ENCODE results near the gene BAZ2A. TPM values are rescaled to one million over a fixed set of nuclear protein-coding genes. Genes with fewer than 3 reads are reported as not detected.
A peak's percentile ranks its signal among the peaks of the same experiment; 100 is the strongest.

Gene BAZ2A
- total and polyA plus RNA-seq, 2 donors (not counting 3 experiments of a cell fraction or from before 2014, with no cell fraction given): 56.0 to 91.4 TPM

DNA sequence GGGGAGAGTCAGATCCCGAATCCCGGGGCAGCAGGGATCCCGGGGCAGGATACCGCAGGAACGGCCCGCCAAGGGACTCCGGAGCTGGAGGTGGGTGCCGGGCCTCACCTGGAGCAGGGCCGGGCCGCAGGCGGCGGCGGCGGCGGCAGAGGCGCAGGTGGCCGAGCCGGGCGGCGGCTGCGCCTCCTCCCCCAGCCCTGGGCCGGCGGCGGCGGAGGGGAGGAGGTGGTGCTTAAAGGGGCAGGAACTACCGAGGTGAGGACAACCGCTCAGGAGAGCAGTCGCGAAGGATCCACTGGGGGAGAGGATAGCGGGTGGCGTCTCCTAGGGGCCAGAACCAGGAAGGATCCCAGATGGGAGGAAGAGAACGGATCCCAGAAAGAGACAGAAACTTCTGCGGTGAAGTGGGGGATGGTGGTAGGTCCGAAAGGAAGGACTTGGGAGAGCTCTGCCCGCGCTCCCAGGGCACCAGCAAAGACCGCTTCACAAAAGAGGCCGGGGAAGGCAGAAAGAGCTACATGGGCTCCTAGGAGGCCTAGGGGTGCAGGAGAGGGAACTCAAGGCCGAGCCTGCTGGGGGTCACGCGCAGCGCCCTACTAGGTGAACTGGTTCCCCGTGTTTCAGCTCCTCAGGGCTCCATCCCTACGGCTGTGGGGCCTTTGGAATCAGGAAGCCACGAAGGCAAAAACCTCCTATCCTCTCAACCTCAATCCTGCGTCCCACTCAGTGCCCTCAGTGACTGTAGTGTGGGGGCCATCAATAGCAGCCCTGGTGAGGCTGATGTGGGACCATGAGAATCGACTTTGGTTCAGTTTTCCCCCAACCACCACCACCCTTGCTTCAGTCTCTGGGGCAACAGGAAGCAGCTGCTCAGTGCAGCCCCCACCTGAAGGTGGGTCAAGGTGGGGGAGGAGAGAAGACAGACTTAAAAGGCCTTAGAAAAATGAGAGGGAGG, 5.0 kb upstream of the BAZ2A start:
- H3K9me3 ChIP-seq (replicated peaks; ENCODE audit: control insufficient read depth, insufficient read depth, low read length): no peaks in the 10 kb centered on the region
- H3K4me3 ChIP-seq (replicated peaks in 1 of 3; ENCODE audit: insufficient read depth in 1 of 3, low read depth in 1 of 3, low read length in 3 of 3): peak overlapping the region; percentile 21 to 76 (median 60)
- H4K20me1 ChIP-seq (replicated peaks; ENCODE audit: control insufficient read depth, extremely low read depth, insufficient read depth, low read length): no peaks in the 10 kb centered on the region
- H3K79me2 ChIP-seq (ENCODE audit: control insufficient read depth, insufficient read depth, low read length): peaks cover 18% of the 10 kb centered on the region
- peak; percentile 67 for FAIRE-seq
- peak overlapping the region; percentile 71 for H3K4me2 ChIP-seq (ENCODE audit: insufficient read depth, low read length)
- TF ChIP-seq POLR2AphosphoS5 (IDR thresholded peaks at IDR 0.05; ENCODE audit: insufficient read depth, low read depth, low read length) (peak; percentile 7), FOS (IDR thresholded peaks at IDR 0.05; ENCODE audit: borderline replicate concordance, insufficient read depth, low read length) (no peak)
- TF ChIP-seq, protein P1, sequence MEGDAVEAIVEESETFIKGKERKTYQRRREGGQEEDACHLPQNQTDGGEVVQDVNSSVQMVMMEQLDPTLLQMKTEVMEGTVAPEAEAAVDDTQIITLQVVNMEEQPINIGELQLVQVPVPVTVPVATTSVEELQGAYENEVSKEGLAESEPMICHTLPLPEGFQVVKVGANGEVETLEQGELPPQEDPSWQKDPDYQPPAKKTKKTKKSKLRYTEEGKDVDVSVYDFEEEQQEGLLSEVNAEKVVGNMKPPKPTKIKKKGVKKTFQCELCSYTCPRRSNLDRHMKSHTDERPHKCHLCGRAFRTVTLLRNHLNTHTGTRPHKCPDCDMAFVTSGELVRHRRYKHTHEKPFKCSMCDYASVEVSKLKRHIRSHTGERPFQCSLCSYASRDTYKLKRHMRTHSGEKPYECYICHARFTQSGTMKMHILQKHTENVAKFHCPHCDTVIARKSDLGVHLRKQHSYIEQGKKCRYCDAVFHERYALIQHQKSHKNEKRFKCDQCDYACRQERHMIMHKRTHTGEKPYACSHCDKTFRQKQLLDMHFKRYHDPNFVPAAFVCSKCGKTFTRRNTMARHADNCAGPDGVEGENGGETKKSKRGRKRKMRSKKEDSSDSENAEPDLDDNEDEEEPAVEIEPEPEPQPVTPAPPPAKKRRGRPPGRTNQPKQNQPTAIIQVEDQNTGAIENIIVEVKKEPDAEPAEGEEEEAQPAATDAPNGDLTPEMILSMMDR (IDR thresholded peaks at IDR 0.05; ENCODE audit: extremely low read depth in 1 of 2, insufficient read depth in 1 of 2, low read depth in 1 of 2, low read length in 2 of 2): peak in 1 of 2 donors; percentile 43
- no peaks in the 10 kb centered on the region for H3K9me1 ChIP-seq (replicated peaks; ENCODE audit: control insufficient read depth, extremely low read depth, insufficient read depth, low read length)
- H3K27me3 ChIP-seq (ENCODE audit: control insufficient read depth in 2 of 2, insufficient read depth in 2 of 2, low read length in 2 of 2): no peaks in the 10 kb centered on the region
- peaks cover 42% of the 10 kb centered on the region for H3K4me1 ChIP-seq (ENCODE audit: control insufficient read depth, extremely low read depth, insufficient read depth, low read length)
- H3K9ac ChIP-seq (replicated peaks; ENCODE audit: extremely low read depth, insufficient read depth, low read length): peak overlapping the region; percentile 44
- DNase-seq (ENCODE audit: low read depth, low spot score): peak; percentile 70
- dilution Hi-C loops (cut with MboI; ENCODE audit: extremely low pct_ligation_motif_present, low sequenced_read_pairs): no loop called here
- peaks cover 16 to 18% of the 10 kb centered on the region in 2 experiments for H3K36me3 ChIP-seq (ENCODE audit: control insufficient read depth in 2 of 2, extremely low read depth in 1 of 2, insufficient read depth in 2 of 2, low read length in 2 of 2)
- peak overlapping the region; percentile 14 for H3K27ac ChIP-seq (ENCODE audit: insufficient read depth, low read depth, low read length)
- POLR2A ChIA-PET: interaction anchor here (1.2 kb wide), 1 partner anchor 33 kb away, joined by 3 read pairs; no protein-coding TSS in a partner anchor
- CTCF ChIA-PET: interaction anchor here (0.7 to 3.9 kb wide), 9 partner anchors 8 to 121 kb away, joined by 3 to 150 read pairs (median 14); partner anchors contain the start of gene RBMS2
- intact Hi-C loops (cut with micrococcal nuclease): loop anchor here (5.0 kb wide), 2 partner anchors 352 to 477 kb away; partner anchors contain the start of gene STAT6
- H2AFZ ChIP-seq (ENCODE audit: low read depth, low read length): peak overlapping the region; percentile 28
- no TSS peak for BruUV-seq (replicated peaks)
